ENCODE measurements around the gene BOLL.

DNA sequence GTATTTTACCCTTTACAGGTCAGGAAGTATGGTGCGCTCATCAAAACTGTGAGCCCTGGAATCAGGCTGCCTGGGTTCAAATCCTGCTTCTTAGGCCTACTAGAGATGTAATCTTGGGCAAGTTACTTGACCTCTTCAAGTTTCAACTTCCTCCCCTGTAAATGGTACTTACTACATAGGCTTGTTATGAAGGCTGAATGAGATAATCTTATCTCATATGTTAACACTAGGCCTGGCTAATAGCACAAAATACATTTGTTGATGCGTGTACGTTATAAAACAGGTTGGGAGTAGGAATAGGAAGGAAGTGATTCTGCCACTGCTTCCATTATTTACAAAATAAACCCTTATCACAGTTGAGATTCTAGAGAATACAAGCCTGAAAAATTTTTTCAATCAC is 108.1 kb downstream of the BOLL start:
- TF ChIP-seq, protein P1, sequence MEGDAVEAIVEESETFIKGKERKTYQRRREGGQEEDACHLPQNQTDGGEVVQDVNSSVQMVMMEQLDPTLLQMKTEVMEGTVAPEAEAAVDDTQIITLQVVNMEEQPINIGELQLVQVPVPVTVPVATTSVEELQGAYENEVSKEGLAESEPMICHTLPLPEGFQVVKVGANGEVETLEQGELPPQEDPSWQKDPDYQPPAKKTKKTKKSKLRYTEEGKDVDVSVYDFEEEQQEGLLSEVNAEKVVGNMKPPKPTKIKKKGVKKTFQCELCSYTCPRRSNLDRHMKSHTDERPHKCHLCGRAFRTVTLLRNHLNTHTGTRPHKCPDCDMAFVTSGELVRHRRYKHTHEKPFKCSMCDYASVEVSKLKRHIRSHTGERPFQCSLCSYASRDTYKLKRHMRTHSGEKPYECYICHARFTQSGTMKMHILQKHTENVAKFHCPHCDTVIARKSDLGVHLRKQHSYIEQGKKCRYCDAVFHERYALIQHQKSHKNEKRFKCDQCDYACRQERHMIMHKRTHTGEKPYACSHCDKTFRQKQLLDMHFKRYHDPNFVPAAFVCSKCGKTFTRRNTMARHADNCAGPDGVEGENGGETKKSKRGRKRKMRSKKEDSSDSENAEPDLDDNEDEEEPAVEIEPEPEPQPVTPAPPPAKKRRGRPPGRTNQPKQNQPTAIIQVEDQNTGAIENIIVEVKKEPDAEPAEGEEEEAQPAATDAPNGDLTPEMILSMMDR (IDR thresholded peaks at IDR 0.05) = no peak
- TF ChIP-seq POLR2A (IDR thresholded peaks at IDR 0.05) = no peak
